Measurements from ENCODE around the gene PRSS21. TPM values are rescaled to one million over a fixed set of nuclear protein-coding genes. Genes with fewer than 3 reads are reported as not detected.

The PRSS21 gene
- polyA plus RNA-seq, 1 experiment = 0.13 TPM

DNA sequence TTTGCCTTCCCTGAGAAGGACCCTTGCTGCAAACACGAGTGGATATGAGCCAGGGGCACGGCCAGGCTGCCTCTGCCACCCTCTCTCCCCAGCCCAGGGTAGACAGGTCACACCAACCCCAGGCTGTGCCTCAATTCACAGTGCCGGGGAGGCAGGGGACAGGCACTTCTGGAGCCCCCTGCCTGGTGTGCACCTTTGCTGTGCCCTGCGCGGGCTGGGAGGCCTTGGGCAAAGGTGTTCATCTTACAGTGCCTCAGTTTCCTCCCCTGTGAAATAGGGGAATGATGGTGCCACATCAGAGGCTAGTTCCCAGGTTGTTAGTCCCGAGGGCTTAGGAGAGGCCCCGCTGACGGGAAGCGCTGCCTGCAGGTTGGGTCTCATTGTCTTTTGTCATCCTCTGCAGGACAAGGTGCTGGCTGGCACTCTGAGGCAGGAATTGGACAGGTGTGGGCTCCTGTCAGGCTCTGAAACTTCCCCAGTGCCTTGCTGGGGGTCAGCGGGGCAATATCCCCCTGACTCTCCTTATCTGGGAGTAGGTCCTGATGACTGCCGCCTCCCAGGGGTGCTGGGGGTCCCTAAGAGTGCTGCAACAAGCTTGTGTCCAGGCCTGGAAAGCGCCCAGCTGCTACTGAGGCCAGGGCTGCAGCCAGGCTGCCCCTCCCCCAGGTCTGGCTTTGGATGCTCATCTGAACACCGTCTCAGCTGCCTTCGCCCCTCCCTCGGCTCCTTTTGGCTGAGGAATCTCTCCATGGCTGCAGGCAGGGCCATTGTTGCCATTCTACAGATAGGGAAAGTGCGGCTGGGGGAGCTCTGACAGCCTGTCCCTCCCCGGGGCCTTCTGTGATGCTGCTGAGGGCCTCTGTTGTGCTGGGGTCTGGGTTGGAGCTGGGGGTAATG is 3.1 kb downstream of the PRSS21 start:
- Histone ChIP-seq H3K36me3 (ENCODE audit: control insufficient read depth, insufficient read depth, low read length) (no peaks in the 10 kb centered on the region), H3K27me3 (ENCODE audit: control insufficient read depth, insufficient read depth, low read length) (peaks cover 31% of the 10 kb centered on the region), H3K4me3 (ENCODE audit: low read depth, low read length) (no peak overlapping the region)
- POLR2A ChIA-PET = no interaction called here
- no peak for DNase-seq (ENCODE audit: low read depth)
- CTCF ChIA-PET = interaction anchor here (1.3 to 2.3 kb wide), 2 partner anchors 18 to 20 kb away, joined by 3 to 7 read pairs; no protein-coding TSS in a partner anchor
- TF ChIP-seq, protein P1, sequence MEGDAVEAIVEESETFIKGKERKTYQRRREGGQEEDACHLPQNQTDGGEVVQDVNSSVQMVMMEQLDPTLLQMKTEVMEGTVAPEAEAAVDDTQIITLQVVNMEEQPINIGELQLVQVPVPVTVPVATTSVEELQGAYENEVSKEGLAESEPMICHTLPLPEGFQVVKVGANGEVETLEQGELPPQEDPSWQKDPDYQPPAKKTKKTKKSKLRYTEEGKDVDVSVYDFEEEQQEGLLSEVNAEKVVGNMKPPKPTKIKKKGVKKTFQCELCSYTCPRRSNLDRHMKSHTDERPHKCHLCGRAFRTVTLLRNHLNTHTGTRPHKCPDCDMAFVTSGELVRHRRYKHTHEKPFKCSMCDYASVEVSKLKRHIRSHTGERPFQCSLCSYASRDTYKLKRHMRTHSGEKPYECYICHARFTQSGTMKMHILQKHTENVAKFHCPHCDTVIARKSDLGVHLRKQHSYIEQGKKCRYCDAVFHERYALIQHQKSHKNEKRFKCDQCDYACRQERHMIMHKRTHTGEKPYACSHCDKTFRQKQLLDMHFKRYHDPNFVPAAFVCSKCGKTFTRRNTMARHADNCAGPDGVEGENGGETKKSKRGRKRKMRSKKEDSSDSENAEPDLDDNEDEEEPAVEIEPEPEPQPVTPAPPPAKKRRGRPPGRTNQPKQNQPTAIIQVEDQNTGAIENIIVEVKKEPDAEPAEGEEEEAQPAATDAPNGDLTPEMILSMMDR (IDR thresholded peaks at IDR 0.05; ENCODE audit: insufficient read depth, low read depth, low read length) = no peak

DNA sequence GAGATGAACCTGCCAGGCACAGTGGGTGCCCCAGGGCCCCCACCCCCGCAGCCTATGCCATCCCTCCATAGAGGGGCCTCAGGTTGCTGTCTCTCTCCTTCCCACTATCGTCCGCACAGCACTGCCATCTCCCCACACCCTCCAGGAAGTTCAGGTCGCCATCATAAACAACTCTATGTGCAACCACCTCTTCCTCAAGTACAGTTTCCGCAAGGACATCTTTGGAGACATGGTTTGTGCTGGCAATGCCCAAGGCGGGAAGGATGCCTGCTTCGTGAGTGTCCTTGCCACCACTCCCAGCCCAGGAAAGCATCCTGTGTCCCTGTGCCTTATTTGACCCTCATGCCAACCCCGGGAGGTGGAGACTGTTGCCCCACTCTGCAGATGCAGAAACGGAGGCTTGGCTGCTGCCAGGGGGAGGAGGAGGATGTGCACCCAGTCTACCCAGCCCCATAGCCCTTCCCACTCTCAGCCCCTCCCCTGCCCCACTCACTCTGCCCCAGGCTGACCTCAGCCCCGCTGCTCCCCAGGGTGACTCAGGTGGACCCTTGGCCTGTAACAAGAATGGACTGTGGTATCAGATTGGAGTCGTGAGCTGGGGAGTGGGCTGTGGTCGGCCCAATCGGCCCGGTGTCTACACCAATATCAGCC is 3.9 kb downstream of the PRSS21 start:
- TF ChIP-seq, protein P1 (IDR thresholded peaks at IDR 0.05; ENCODE audit: insufficient read depth, low read depth, low read length) = no peak
- POLR2A ChIA-PET = no interaction called here
- no peak for DNase-seq (ENCODE audit: low read depth)
- CTCF ChIA-PET = interaction anchor here (1.3 to 2.3 kb wide), 2 partner anchors 18 to 20 kb away, joined by 3 to 7 read pairs; no protein-coding TSS in a partner anchor
- no peaks in the 10 kb centered on the region for H3K36me3 ChIP-seq (ENCODE audit: control insufficient read depth, insufficient read depth, low read length)
- H3K4me3 ChIP-seq (ENCODE audit: low read depth, low read length) = no peak overlapping the region
- H3K27me3 ChIP-seq (ENCODE audit: control insufficient read depth, insufficient read depth, low read length) = peaks cover 29% of the 10 kb centered on the region

DNA sequence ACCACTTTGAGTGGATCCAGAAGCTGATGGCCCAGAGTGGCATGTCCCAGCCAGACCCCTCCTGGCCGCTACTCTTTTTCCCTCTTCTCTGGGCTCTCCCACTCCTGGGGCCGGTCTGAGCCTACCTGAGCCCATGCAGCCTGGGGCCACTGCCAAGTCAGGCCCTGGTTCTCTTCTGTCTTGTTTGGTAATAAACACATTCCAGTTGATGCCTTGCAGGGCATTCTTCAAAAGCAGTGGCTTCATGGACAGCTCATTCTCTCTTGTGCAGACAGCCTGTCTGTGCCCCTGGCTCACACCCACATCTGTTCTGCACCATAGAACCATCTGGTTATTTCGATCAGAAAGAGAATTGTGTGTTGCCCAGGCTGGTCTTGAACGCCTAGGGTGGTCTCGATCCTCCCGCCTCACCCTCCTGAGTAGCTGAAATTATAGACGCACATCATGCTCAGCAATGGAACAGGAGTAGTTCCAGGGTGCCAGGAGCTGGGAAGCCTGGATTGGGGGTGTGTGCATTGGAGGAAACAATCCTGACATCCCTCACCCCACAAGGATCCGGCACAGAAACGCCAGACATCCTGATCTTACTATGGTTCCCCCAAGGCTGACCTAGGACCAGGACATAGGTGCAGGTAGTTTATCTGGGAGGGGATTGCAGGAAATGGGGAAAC is 4.6 kb downstream of the PRSS21 start:
- TF ChIP-seq, protein P1 (IDR thresholded peaks at IDR 0.05; ENCODE audit: insufficient read depth, low read depth, low read length) = no peak
- Histone ChIP-seq H3K27me3 (ENCODE audit: control insufficient read depth, insufficient read depth, low read length) (peaks cover 29% of the 10 kb centered on the region), H3K36me3 (ENCODE audit: control insufficient read depth, insufficient read depth, low read length) (no peaks in the 10 kb centered on the region), H3K4me3 (ENCODE audit: low read depth, low read length) (no peak overlapping the region)
- ChIA-PET CTCF (interaction anchor here (1.1 to 2.3 kb wide), 2 partner anchors 17 to 46 kb away, joined by 3 to 7 read pairs; no protein-coding TSS in a partner anchor), POLR2A (no interaction called here)
- no peak for DNase-seq (ENCODE audit: low read depth)

DNA sequence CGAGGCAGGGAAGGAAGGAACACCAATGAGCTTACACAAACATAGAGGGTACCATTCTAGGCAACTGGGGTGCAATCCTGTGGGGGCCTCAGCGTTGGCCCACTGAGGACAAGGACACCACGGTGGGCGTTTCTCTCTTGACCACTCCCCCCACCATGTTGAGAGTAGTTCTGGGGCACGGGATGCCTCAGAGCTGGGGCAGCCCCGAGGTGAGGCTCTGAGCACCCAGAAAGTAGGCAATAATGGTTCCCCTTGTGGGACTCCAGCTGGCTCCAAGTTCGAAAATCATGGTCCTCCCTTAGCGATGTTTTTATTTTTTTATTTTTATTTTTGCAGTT is 5.1 kb downstream of the PRSS21 start:
- DNase-seq (ENCODE audit: low read depth) = no peak
- Histone ChIP-seq H3K27me3 (ENCODE audit: control insufficient read depth, insufficient read depth, low read length) (peaks cover 29% of the 10 kb centered on the region), H3K36me3 (ENCODE audit: control insufficient read depth, insufficient read depth, low read length) (no peaks in the 10 kb centered on the region), H3K4me3 (ENCODE audit: low read depth, low read length) (no peak overlapping the region)
- ChIA-PET CTCF (interaction anchor here (1.1 to 2.3 kb wide), 2 partner anchors 17 to 46 kb away, joined by 3 to 7 read pairs; no protein-coding TSS in a partner anchor), POLR2A (no interaction called here)
- TF ChIP-seq, protein P1 (IDR thresholded peaks at IDR 0.05; ENCODE audit: insufficient read depth, low read depth, low read length) = no peak

DNA sequence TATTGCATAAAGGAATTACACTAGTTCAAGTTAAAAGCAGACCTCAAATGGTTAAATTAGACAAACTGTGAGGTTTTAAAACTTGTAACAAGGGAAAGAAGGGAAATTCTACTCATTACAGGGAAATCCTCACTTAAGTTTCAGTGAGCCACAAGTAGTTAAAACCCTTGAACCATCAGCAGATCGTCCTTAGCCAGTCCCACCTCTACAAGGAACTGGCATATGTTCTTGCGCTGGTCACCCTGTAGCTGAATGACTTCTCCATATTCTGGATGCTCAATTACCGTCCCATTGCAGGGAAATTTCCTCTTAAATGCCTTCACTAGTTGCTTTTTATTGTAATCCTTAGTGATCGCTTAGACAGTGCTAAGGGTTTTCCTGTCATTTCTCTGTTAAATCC is 5.5 kb downstream of the PRSS21 start:
- POLR2A ChIA-PET = no interaction called here
- CTCF ChIA-PET = interaction anchor here (0.8 to 2.3 kb wide), 3 partner anchors 9 to 45 kb away, joined by 3 to 7 read pairs (median 3); no protein-coding TSS in a partner anchor
- peaks cover 31% of the 10 kb centered on the region for H3K27me3 ChIP-seq (ENCODE audit: control insufficient read depth, insufficient read depth, low read length)
- H3K36me3 ChIP-seq (ENCODE audit: control insufficient read depth, insufficient read depth, low read length) = no peaks in the 10 kb centered on the region
- no peak overlapping the region for H3K4me3 ChIP-seq (ENCODE audit: low read depth, low read length)
- DNase-seq (ENCODE audit: low read depth) = no peak
- TF ChIP-seq, protein P1 (IDR thresholded peaks at IDR 0.05; ENCODE audit: insufficient read depth, low read depth, low read length) = no peak

All from BJ (cell line).